Keratinocyte (primary cell): ENCODE data around the gene GATA5.

Experiments
- EZH2 ChIP-seq: IDR thresholded peaks from one replicate; pipeline ENCODE4 v1.6.1; 2012; ENCODE audit warnings: inconsistent platforms, mild to moderate bottlenecking, low read length, moderate library complexity
- TF ChIP-seq, protein P1 (sequence below), 3 experiments: IDR thresholded peaks in 1 of 3; conservative IDR thresholded peaks in 1 of 3; optimal IDR thresholded peaks in 1 of 3; 2 replicates in 2 of 3; 3 replicates in 1 of 3; pipeline versions ENCODE3 to v1.5.1; 2011; ENCODE audit warnings: low read length in 3 of 3, mild to moderate bottlenecking in 3 of 3, moderate library complexity in 2 of 3, control low read depth in 1 of 3, inconsistent platforms in 1 of 3; ENCODE audit not compliant: insufficient read depth in 2 of 3; ENCODE audit errors: extremely low read depth in 1 of 3

DNA sequence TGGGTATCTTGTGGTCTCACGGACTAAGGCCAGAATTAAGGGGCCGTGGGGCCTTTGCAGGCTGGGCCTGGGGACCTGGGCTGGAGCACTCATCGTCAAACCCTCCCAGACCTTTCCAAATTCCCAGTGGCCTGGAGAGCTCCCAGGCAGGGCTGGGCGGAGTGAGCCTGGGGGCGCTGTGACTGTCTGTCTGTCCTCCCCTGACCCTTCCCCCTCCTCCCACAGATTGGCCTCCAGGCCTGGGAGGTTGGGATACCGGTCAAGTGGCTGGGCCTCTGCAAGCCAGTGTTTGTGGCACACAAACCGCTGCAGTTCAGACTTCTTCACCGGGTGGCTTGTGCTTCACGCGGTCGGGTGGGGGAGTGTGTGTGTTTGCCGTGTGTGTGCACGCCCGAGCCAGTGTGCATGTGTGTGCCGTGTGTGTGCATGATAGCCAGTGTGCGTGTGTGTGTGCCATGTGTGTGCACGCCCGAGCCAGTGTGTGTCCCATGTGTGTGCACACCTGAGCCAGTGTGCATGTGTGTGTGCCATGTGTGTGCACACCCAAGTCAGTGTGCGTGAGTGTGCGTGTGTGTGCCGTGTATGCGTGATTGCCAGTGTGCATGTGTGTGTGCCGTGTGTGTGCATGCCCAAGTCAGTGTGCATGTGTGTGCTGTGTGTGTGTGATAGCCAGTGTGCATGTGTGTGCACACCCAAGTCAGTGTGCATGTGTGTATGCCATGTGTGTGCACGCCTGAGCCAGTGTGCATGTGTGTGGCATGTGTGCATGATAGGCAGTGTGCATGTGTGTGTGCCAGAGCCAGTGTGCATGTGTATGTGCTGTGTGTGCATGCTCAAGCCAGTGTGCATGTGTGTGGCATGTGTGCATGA is 54.7 kb downstream of the GATA5 start:
- no peak for TF ChIP-seq EZH2
- TF ChIP-seq, protein P1, sequence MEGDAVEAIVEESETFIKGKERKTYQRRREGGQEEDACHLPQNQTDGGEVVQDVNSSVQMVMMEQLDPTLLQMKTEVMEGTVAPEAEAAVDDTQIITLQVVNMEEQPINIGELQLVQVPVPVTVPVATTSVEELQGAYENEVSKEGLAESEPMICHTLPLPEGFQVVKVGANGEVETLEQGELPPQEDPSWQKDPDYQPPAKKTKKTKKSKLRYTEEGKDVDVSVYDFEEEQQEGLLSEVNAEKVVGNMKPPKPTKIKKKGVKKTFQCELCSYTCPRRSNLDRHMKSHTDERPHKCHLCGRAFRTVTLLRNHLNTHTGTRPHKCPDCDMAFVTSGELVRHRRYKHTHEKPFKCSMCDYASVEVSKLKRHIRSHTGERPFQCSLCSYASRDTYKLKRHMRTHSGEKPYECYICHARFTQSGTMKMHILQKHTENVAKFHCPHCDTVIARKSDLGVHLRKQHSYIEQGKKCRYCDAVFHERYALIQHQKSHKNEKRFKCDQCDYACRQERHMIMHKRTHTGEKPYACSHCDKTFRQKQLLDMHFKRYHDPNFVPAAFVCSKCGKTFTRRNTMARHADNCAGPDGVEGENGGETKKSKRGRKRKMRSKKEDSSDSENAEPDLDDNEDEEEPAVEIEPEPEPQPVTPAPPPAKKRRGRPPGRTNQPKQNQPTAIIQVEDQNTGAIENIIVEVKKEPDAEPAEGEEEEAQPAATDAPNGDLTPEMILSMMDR (optimal IDR thresholded peaks at IDR 0.05 in 1 of 3, IDR thresholded peaks at IDR 0.05 in 1 of 3, conservative IDR thresholded peaks at IDR 0.05 in 1 of 3; ENCODE audit: extremely low read depth in 1 of 3, insufficient read depth in 2 of 3, low read length in 3 of 3) = no peak
